A673 (cell line): Measurements from ENCODE around the gene BANF1.

Experiments used
- CTCF ChIP-seq: fragments of 300-800, 200-600 bp; sonication (generic); conservative IDR thresholded peaks from 2 replicates; pipeline ENCODE4 v1.5.1; 2017; ENCODE audit warnings: low read depth, mild to moderate bottlenecking, antibody characterized with exemption, low read length, moderate library complexity, mixed read lengths
- EZH2 ChIP-seq: fragments of 200-600 bp; sonication (generic); IDR thresholded peaks from 2 replicates; pipeline ENCODE4 v1.6.1; 2017; ENCODE audit warnings: borderline replicate concordance, low read depth, mild to moderate bottlenecking, mixed read lengths, antibody characterized with exemption, low read length; ENCODE audit not compliant: poor library complexity, severe bottlenecking

GRCh38 chr11:66007201-66007634, 4.9 kb downstream of the BANF1 start:
- TF ChIP-seq CTCF (no peak), EZH2 (no peak)
